Panc1 (cell line): ENCODE data around the gene HEG1. TPM values are rescaled to one million over a fixed set of nuclear protein-coding genes. Genes with fewer than 3 reads are reported as not detected.
A peak's percentile ranks its signal among the peaks of the same experiment; 100 is the strongest.

Experiments
- ATAC-seq: fragments of 200-7000 bp; cut with Tn5 transposase; 2 replicates; pipeline ENCODE4 v1.9.1; 2020; ENCODE audit warnings: mild to moderate bottlenecking, moderate library complexity
- BruUV-seq: library from RNA; stranded (reverse); fragments of 400-500 nt; replicated peaks from 2 replicates; lab custom pipeline; 2021; lab: Mats Ljungman, UMichigan
- CTCF ChIA-PET: fragments of 300-600 bp; sonication (Branson Sonifier 250); formaldehyde crosslinking; loops from one replicate; lab custom pipeline; 2022; ENCODE audit warnings: antibody characterized with exemption; lab: Charles Lee
- POLR2A ChIA-PET: fragments of 300-600 bp; sonication (Branson Sonifier 250); formaldehyde crosslinking; loops from one replicate; lab custom pipeline; 2022; ENCODE audit warnings: antibody characterized with exemption; lab: Charles Lee
- DNase-seq: peaks from one replicate; pipeline ENCODE4 v3.0.0-alpha.2; 2010; ENCODE audit warnings: low read depth, low spot score
- H3K27ac ChIP-seq: 2 replicates; pipeline ENCODE4 v1.5.1; 2011; ENCODE audit warnings: mild to moderate bottlenecking, low read length, inconsistent platforms
- H3K27me3 ChIP-seq: fragments of 200-500 bp; sonication (Bioruptor generic); 2 replicates; pipeline ENCODE4 v1.6.0; 2014; ENCODE audit warnings: low read length, inconsistent platforms; ENCODE audit not compliant: control insufficient read depth, insufficient read depth
- H3K36me3 ChIP-seq: fragments of 200-500 bp; sonication (Bioruptor generic); 2 replicates; pipeline ENCODE4 v1.5.1; 2014; ENCODE audit warnings: inconsistent platforms, mild to moderate bottlenecking, low read length, moderate library complexity; ENCODE audit not compliant: control insufficient read depth, insufficient read depth
- H3K4me1 ChIP-seq: 2 replicates; pipeline ENCODE4 v1.5.1; 2011; ENCODE audit warnings: inconsistent platforms, mild to moderate bottlenecking, low read length, moderate library complexity; ENCODE audit not compliant: control insufficient read depth, insufficient read depth
- H3K4me3 ChIP-seq, 2 experiments: 2 replicates each; pipeline ENCODE4 v1.5.1; 2011 to 2012; ENCODE audit warnings: low read depth in 2 of 2, low read length in 2 of 2, mild to moderate bottlenecking in 2 of 2, inconsistent platforms in 1 of 2, moderate library complexity in 1 of 2
- H3K9me3 ChIP-seq: fragments of 200-500 bp; sonication (Bioruptor generic); 2 replicates; pipeline ENCODE4 v1.5.1; 2014; ENCODE audit warnings: low read depth, mild to moderate bottlenecking, inconsistent platforms, low read length, moderate library complexity; ENCODE audit not compliant: control insufficient read depth, insufficient read depth
- POLR2AphosphoS5 ChIP-seq: IDR thresholded peaks from 2 replicates; pipeline ENCODE4 v1.6.1; 2012; ENCODE audit warnings: mild to moderate bottlenecking, low read depth, low read length, moderate library complexity
- SIN3A ChIP-seq: IDR thresholded peaks from 2 replicates; pipeline ENCODE4 v1.6.1; 2012; ENCODE audit warnings: low read depth, mild to moderate bottlenecking, low read length, moderate library complexity, borderline replicate concordance; ENCODE audit not compliant: insufficient read depth
- TCF7L2 ChIP-seq: IDR thresholded peaks from 2 replicates; pipeline ENCODE4 v1.6.1; 2011; ENCODE audit warnings: mild to moderate bottlenecking, low read depth, low read length, inconsistent platforms
- in situ Hi-C: cut with HindIII; loops from 2 replicates; pipeline ENCODE4 v1.10.0; 2016; ENCODE audit warnings: low sequenced_read_pairs, low pct_unique_long_range_greater_than_20kb
- intact Hi-C: fragments of 100-400 bp; cut with micrococcal nuclease; formaldehyde crosslinking; loops from one replicate; pipeline ENCODE4 v1.10.0; 2022; ENCODE audit not compliant: unreplicated experiment
- total RNA-seq: library from RNA; stranded (reverse); gene quantifications from one replicate; pipeline ENCODE4 v1.2.1, GENCODE V29; 2021; ENCODE audit not compliant: unreplicated experiment
- TF ChIP-seq, protein P1 (sequence below): fragments of 450-650 bp; IDR thresholded peaks from 2 replicates; pipeline ENCODE4 v1.5.1; 2017; ENCODE audit warnings: mild to moderate bottlenecking
- TF ChIP-seq, protein P2 (sequence below), 2 experiments: IDR thresholded peaks; 2 replicates each; pipeline ENCODE4 v1.6.1; 2011 to 2012; ENCODE audit warnings: low read depth in 2 of 2, control low read depth in 1 of 2, low read length in 1 of 2, mild to moderate bottlenecking in 1 of 2, moderate library complexity in 1 of 2; ENCODE audit not compliant: insufficient read depth in 1 of 2

Gene HEG1
- total RNA-seq, 1 experiment from 2014 or later: 141 TPM

GRCh38 chr3:125003859-125004595 is 51.8 kb downstream of the HEG1 start:
- TF ChIP-seq POLR2AphosphoS5 (no peak), TCF7L2 (no peak), SIN3A (no peak)
- TF ChIP-seq, protein P1, sequence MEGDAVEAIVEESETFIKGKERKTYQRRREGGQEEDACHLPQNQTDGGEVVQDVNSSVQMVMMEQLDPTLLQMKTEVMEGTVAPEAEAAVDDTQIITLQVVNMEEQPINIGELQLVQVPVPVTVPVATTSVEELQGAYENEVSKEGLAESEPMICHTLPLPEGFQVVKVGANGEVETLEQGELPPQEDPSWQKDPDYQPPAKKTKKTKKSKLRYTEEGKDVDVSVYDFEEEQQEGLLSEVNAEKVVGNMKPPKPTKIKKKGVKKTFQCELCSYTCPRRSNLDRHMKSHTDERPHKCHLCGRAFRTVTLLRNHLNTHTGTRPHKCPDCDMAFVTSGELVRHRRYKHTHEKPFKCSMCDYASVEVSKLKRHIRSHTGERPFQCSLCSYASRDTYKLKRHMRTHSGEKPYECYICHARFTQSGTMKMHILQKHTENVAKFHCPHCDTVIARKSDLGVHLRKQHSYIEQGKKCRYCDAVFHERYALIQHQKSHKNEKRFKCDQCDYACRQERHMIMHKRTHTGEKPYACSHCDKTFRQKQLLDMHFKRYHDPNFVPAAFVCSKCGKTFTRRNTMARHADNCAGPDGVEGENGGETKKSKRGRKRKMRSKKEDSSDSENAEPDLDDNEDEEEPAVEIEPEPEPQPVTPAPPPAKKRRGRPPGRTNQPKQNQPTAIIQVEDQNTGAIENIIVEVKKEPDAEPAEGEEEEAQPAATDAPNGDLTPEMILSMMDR: no peak
- TF ChIP-seq, protein P2, sequence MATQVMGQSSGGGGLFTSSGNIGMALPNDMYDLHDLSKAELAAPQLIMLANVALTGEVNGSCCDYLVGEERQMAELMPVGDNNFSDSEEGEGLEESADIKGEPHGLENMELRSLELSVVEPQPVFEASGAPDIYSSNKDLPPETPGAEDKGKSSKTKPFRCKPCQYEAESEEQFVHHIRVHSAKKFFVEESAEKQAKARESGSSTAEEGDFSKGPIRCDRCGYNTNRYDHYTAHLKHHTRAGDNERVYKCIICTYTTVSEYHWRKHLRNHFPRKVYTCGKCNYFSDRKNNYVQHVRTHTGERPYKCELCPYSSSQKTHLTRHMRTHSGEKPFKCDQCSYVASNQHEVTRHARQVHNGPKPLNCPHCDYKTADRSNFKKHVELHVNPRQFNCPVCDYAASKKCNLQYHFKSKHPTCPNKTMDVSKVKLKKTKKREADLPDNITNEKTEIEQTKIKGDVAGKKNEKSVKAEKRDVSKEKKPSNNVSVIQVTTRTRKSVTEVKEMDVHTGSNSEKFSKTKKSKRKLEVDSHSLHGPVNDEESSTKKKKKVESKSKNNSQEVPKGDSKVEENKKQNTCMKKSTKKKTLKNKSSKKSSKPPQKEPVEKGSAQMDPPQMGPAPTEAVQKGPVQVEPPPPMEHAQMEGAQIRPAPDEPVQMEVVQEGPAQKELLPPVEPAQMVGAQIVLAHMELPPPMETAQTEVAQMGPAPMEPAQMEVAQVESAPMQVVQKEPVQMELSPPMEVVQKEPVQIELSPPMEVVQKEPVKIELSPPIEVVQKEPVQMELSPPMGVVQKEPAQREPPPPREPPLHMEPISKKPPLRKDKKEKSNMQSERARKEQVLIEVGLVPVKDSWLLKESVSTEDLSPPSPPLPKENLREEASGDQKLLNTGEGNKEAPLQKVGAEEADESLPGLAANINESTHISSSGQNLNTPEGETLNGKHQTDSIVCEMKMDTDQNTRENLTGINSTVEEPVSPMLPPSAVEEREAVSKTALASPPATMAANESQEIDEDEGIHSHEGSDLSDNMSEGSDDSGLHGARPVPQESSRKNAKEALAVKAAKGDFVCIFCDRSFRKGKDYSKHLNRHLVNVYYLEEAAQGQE (IDR thresholded peaks at IDR 0.05; ENCODE audit: insufficient read depth in 1 of 2, low read depth in 2 of 2, low read length in 1 of 2): no peak
- intact Hi-C loops (no loop called here), in situ Hi-C loops (no loop called here)
- Histone ChIP-seq H3K4me3 (no peak overlapping the region), H3K36me3 (peaks cover 33% of the 10 kb centered on the region), H3K27me3 (no peaks in the 10 kb centered on the region), H3K27ac (peak overlapping the region; percentile 2; the same call in 1 of the 2 replicates), H3K9me3 (no peaks in the 10 kb centered on the region), H3K4me1 (peaks cover 25% of the 10 kb centered on the region)
- no peak for DNase-seq
- ATAC-seq: no peak
- POLR2A ChIA-PET: no interaction called here
- CTCF ChIA-PET: no interaction called here
- no TSS peak for BruUV-seq

DNA sequence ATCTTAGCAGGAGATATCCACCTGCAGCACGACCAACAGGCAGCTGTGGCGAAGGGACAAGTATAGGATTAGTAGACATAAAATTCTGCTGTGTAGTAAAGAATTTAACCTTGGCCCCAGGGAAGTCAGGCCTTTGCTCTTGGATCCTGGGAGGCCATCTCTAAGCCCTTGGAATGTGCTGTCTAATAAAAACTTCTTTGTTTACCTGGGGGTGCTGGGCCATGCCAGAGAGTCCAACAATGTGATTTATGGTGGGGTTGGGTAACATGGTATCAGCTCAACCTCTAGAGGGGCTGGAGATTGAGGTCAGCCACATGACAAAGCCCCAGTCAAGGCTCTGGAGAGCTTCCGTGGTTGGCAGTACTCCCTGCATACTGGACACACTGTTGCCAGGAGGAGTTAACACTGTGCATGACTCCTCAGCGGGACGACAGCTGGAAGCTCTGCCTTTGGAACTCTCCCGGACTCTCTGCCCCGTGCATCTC is 52.4 kb downstream of the HEG1 start:
- H3K36me3 ChIP-seq: peaks cover 29% of the 10 kb centered on the region
- ATAC-seq (peak; percentile 62), DNase-seq (no peak)
- TF ChIP-seq SIN3A: no peak
- TF ChIP-seq TCF7L2: peak; percentile 61; the same call in 1 of the 2 replicates
- CTCF ChIA-PET: no interaction called here
- H3K27me3 ChIP-seq: no peaks in the 10 kb centered on the region
- in situ Hi-C loops: no loop called here
- no peaks in the 10 kb centered on the region for H3K9me3 ChIP-seq
- no peak overlapping the region for H3K4me3 ChIP-seq
- H3K27ac ChIP-seq: peak overlapping the region; percentile 2; the same call in 1 of the 2 replicates
- intact Hi-C loops: no loop called here
- BruUV-seq: no TSS peak
- POLR2A ChIA-PET: interaction anchor here (0.6 kb wide), 1 partner anchor 53 kb away, joined by 9 read pairs; no protein-coding TSS in a partner anchor
- H3K4me1 ChIP-seq: peaks cover 30% of the 10 kb centered on the region
